GM13977 (cell line): ENCODE results near the gene ANKS4B.
A peak's percentile ranks its signal among the peaks of the same experiment; 100 is the strongest.
"Not testable (repeated sequence)": the region's sequence is repeated elsewhere in the genome, so short reads cannot be mapped to it uniquely, and the experiment has no call there.

Experiments
- DNase-seq: peaks from one replicate; pipeline ENCODE4 v3.0.0; 2012; ENCODE audit warnings: low spot score
- CTCF ChIP-seq: IDR thresholded peaks from 2 replicates; pipeline ENCODE4 v1.5.1; 2012; ENCODE audit warnings: mild to moderate bottlenecking, control low read depth; ENCODE audit not compliant: insufficient read depth; ENCODE audit errors: extremely low read depth, missing control alignments
- in situ Hi-C: fragments of 300-500 bp; cut with MboI; formaldehyde crosslinking; loops from one replicate; pipeline ENCODE4 v1.12.0; 2022; ENCODE audit warnings: low sequenced_read_pairs, low pct_unique_long_range_greater_than_20kb, mixed read lengths, inconsistent platforms; ENCODE audit not compliant: unreplicated experiment

ANKS4B gene

GRCh38 chr16:21284414-21284813 is 50.9 kb downstream of the ANKS4B start:
- in situ Hi-C loops: no loop called here
- no peak for DNase-seq
- no peak for TF ChIP-seq CTCF

GRCh38 chr16:21285314-21285713 is 51.8 kb downstream of the ANKS4B start:
- in situ Hi-C loops: no loop called here
- no peak for TF ChIP-seq CTCF
- no peak for DNase-seq

GRCh38 chr16:21289789-21290188 is 56.3 kb downstream of the ANKS4B start:
- in situ Hi-C loops, DNase-seq: not testable (repeated sequence)

- in situ Hi-C loops: no loop called here
- DNase-seq: peak; percentile 85
- TF ChIP-seq CTCF: peak; percentile 84
Observed at GRCh38 chr16:21300309-21301167, 67.0 kb downstream of the ANKS4B start.

GRCh38 chr16:21301168-21301894 is 67.8 kb downstream of the ANKS4B start:
- in situ Hi-C loops: no loop called here
- TF ChIP-seq CTCF: peak; percentile 38
- DNase-seq: peak; percentile 84

- TF ChIP-seq CTCF: no peak
- DNase-seq: no peak
- in situ Hi-C loops: no loop called here
Observed at GRCh38 chr16:21301895-21302291, 68.4 kb downstream of the ANKS4B start.

- in situ Hi-C loops: no loop called here
- no peak for TF ChIP-seq CTCF
- no peak for DNase-seq
Observed at GRCh38 chr16:21302454-21302853, 69.0 kb downstream of the ANKS4B start.
